Measurements from ENCODE around the gene SPEG. TPM values are rescaled to one million over a fixed set of nuclear protein-coding genes. Genes with fewer than 3 reads are reported as not detected.

Gene SPEG
- polyA plus RNA-seq, 2 of the 4 experiments (the other 2 are of a cell fraction), result 2.3 to 11.5 TPM

DNA sequence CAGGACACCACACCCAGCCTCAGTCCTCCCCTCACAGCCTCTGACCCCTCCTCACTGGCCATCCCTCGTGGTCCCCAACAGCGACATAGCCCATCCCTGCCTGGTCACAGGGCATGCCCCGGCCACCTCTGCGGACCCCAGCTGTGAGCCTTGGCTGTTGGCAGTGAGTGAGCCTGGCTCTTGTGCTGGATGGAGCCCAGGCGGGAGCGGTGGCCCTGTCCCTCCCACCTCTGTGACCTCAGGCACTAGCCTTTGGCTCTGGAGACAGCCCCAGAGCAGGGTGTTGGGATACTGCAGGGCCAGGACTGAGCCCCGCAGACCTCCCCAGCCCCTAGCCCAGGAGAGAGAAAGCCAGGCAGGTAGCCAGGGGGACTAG is 8.6 kb upstream of the SPEG start:
- FAIRE-seq (no peak), ATAC-seq (no peak), DNase-seq (ENCODE audit: low read depth in 1 of 2, low spot score in 1 of 2) (no peak)
- Histone ChIP-seq H3K4me3 (no peak overlapping the region), H3K9me3 (no peaks in the 10 kb centered on the region), H3K4me2 (no peak overlapping the region), H3K27ac (no peak overlapping the region), H3K4me1 (no peaks in the 10 kb centered on the region)
- TF ChIP-seq KDM5A (IDR thresholded peaks at IDR 0.05) (no peak), HDAC2 (IDR thresholded peaks at IDR 0.05) (no peak), CHD4 (IDR thresholded peaks at IDR 0.05; ENCODE audit: borderline replicate concordance) (no peak), ESRRA (IDR thresholded peaks at IDR 0.05; ENCODE audit: borderline replicate concordance, low read length) (no peak), FOSB (CRISPR knock-in tag; IDR thresholded peaks at IDR 0.05) (no peak), MAZ (IDR thresholded peaks at IDR 0.05; ENCODE audit: borderline replicate concordance, low read depth, low read length) (no peak), HOXB13 (CRISPR knock-in tag; IDR thresholded peaks at IDR 0.05; ENCODE audit: low read depth) (no peak), ZC3H11A (IDR thresholded peaks at IDR 0.05) (no peak), NFE2L2 (conservative IDR thresholded peaks at IDR 0.05; ENCODE audit: low read length) (no peak), BHLHE40 (IDR thresholded peaks at IDR 0.05; ENCODE audit: low read depth, low read length) (no peak), CBX2 (IDR thresholded peaks at IDR 0.05; ENCODE audit: borderline replicate concordance, low read depth) (no peak), SMC3 (IDR thresholded peaks at IDR 0.05) (no peak), SREBF2 (IDR thresholded peaks at IDR 0.05) (no peak)
- TF ChIP-seq, protein P1, sequence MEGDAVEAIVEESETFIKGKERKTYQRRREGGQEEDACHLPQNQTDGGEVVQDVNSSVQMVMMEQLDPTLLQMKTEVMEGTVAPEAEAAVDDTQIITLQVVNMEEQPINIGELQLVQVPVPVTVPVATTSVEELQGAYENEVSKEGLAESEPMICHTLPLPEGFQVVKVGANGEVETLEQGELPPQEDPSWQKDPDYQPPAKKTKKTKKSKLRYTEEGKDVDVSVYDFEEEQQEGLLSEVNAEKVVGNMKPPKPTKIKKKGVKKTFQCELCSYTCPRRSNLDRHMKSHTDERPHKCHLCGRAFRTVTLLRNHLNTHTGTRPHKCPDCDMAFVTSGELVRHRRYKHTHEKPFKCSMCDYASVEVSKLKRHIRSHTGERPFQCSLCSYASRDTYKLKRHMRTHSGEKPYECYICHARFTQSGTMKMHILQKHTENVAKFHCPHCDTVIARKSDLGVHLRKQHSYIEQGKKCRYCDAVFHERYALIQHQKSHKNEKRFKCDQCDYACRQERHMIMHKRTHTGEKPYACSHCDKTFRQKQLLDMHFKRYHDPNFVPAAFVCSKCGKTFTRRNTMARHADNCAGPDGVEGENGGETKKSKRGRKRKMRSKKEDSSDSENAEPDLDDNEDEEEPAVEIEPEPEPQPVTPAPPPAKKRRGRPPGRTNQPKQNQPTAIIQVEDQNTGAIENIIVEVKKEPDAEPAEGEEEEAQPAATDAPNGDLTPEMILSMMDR (IDR thresholded peaks at IDR 0.05), result no peak
- TF ChIP-seq, protein P2, sequence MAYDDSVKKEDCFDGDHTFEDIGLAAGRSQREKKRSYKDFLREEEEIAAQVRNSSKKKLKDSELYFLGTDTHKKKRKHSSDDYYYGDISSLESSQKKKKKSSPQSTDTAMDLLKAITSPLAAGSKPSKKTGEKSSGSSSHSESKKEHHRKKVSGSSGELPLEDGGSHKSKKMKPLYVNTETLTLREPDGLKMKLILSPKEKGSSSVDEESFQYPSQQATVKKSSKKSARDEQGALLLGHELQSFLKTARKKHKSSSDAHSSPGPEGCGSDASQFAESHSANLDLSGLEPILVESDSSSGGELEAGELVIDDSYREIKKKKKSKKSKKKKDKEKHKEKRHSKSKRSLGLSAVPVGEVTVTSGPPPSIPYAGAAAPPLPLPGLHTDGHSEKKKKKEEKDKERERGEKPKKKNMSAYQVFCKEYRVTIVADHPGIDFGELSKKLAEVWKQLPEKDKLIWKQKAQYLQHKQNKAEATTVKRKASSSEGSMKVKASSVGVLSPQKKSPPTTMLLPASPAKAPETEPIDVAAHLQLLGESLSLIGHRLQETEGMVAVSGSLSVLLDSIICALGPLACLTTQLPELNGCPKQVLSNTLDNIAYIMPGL (CRISPR knock-in tag; IDR thresholded peaks at IDR 0.05; ENCODE audit: borderline replicate concordance), result no peak
- POLR2A ChIA-PET, result no interaction called here
- 46% methylated on average over 3 of the region's 7 CpGs for WGBS (ENCODE audit: missing lambda C conversion rate)
- CTCF ChIA-PET, result interaction anchor here (0.9 to 89.4 kb wide), 2 partner anchors 24 to 80 kb away, joined by 3 to 3291 read pairs; partner anchors contain the start of genes ASIC4, CHPF, GMPPA and TMEM198

DNA sequence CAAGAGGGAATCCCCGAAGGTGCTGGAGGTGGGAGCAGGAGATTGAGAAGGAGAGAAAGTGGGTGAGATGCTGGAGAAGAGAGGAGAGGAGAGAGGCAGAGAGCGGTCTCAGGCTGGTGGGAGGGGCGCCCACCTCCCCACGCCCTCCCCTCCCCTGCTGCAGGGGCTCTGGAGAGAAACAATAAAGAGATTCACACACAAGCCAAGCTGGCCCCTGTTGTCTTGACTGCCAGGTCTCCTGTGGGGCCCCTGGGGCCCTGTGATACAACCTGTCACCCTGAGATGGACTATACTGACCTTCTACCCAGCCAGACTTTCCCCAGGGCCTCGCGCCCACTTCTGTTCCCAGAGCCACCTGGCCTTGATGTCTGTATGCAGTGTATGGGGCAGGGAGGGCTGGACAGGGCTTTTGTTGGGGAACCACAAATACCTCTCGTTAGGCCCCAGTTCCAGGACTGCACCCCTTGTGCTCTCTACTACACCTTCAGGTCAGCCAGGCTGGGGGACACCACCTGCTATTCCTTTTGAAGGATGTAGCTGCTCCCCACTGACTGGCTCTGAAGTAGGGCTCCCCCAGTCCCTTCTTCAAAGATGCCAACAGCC is 8.0 kb upstream of the SPEG start:
- no peak for FAIRE-seq
- CTCF ChIA-PET, result interaction anchor here (0.9 to 89.4 kb wide), 3 partner anchors 24 to 80 kb away, joined by 3 to 3291 read pairs (median 35); partner anchors contain the start of genes ASIC4, CHPF, GMPPA and TMEM198
- H3K4me1 ChIP-seq, result no peaks in the 10 kb centered on the region

DNA sequence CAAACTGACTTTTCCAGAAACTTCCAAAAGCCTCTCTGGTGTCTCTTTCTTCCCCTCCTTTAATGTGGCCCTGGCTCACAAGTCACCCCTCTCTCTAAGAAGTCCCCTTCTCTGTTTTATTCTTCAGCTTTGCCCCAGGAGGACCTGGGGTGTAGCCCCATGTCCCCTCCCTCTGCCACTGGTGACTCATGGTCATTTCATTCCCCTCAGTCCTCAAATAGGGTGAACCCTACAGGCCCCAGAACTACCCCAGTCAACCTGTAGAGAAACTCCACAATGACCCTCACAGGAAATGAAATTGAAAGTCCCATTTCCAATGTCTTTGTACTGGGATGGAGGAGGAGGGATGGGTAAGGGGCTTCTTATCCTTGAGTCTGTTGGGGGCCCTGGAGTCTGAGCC is 6.2 kb upstream of the SPEG start:
- ChIA-PET POLR2A (interaction anchor here (0.7 kb wide), 1 partner anchor 13 kb away, joined by 3 read pairs; no protein-coding TSS in a partner anchor), CTCF (interaction anchor here (1.4 to 89.4 kb wide), 3 partner anchors 8 to 78 kb away, joined by 4 to 3291 read pairs (median 35); partner anchors contain the start of genes ASIC4, CHPF, GMPPA and TMEM198)
- FAIRE-seq (no peak), ATAC-seq (no peak), DNase-seq (ENCODE audit: low read depth in 1 of 2, low spot score in 1 of 2) (no peak)
- no peak overlapping the region for H3K4me3 ChIP-seq
- no peaks in the 10 kb centered on the region for H3K4me1 ChIP-seq
- H3K9me3 ChIP-seq, result no peaks in the 10 kb centered on the region
- H3K4me2 ChIP-seq, result no peak overlapping the region
- H3K27ac ChIP-seq, result no peak overlapping the region
- TF ChIP-seq CHD4 (IDR thresholded peaks at IDR 0.05; ENCODE audit: borderline replicate concordance), result no peak
- no peak for TF ChIP-seq TP53 (CRISPR knock-in tag; IDR thresholded peaks at IDR 0.05)
- TF ChIP-seq NFE2L2 (conservative IDR thresholded peaks at IDR 0.05; ENCODE audit: low read length), result no peak
- TF ChIP-seq FOSL2 (IDR thresholded peaks at IDR 0.05), result no peak
- no peak for TF ChIP-seq FOSL2 (CRISPR knock-in tag; IDR thresholded peaks at IDR 0.05)
- TF ChIP-seq MAZ (IDR thresholded peaks at IDR 0.05; ENCODE audit: borderline replicate concordance, low read depth, low read length), result no peak
- TF ChIP-seq, protein P3, sequence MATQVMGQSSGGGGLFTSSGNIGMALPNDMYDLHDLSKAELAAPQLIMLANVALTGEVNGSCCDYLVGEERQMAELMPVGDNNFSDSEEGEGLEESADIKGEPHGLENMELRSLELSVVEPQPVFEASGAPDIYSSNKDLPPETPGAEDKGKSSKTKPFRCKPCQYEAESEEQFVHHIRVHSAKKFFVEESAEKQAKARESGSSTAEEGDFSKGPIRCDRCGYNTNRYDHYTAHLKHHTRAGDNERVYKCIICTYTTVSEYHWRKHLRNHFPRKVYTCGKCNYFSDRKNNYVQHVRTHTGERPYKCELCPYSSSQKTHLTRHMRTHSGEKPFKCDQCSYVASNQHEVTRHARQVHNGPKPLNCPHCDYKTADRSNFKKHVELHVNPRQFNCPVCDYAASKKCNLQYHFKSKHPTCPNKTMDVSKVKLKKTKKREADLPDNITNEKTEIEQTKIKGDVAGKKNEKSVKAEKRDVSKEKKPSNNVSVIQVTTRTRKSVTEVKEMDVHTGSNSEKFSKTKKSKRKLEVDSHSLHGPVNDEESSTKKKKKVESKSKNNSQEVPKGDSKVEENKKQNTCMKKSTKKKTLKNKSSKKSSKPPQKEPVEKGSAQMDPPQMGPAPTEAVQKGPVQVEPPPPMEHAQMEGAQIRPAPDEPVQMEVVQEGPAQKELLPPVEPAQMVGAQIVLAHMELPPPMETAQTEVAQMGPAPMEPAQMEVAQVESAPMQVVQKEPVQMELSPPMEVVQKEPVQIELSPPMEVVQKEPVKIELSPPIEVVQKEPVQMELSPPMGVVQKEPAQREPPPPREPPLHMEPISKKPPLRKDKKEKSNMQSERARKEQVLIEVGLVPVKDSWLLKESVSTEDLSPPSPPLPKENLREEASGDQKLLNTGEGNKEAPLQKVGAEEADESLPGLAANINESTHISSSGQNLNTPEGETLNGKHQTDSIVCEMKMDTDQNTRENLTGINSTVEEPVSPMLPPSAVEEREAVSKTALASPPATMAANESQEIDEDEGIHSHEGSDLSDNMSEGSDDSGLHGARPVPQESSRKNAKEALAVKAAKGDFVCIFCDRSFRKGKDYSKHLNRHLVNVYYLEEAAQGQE (IDR thresholded peaks at IDR 0.05), result no peak
- no peak for TF ChIP-seq RFX5 (IDR thresholded peaks at IDR 0.05)
- no peak for TF ChIP-seq HEYL (CRISPR knock-in tag; IDR thresholded peaks at IDR 0.05)

More for the DNA sequence above, 8.0 kb upstream of the SPEG start:
- POLR2A ChIA-PET, result no interaction called here
- DNase-seq (ENCODE audit: low read depth in 1 of 2, low spot score in 1 of 2) (no peak), ATAC-seq (no peak)
- Histone ChIP-seq H3K4me2 (no peak overlapping the region), H3K27ac (no peak overlapping the region), H3K4me3 (no peak overlapping the region), H3K9me3 (no peaks in the 10 kb centered on the region)
- no peak for TF ChIP-seq BHLHE40 (IDR thresholded peaks at IDR 0.05; ENCODE audit: low read depth, low read length)
- TF ChIP-seq RCOR1 (IDR thresholded peaks at IDR 0.05; ENCODE audit: low read depth, low read length), result no peak
- TF ChIP-seq, protein P4, sequence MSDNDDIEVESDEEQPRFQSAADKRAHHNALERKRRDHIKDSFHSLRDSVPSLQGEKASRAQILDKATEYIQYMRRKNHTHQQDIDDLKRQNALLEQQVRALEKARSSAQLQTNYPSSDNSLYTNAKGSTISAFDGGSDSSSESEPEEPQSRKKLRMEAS (IDR thresholded peaks at IDR 0.05), result no peak
- no peak for TF ChIP-seq RNF2 (IDR thresholded peaks at IDR 0.05; ENCODE audit: borderline replicate concordance, low read depth)
- no peak for TF ChIP-seq HOXB13 (CRISPR knock-in tag; IDR thresholded peaks at IDR 0.05; ENCODE audit: low read depth)
- TF ChIP-seq NFE2L2 (conservative IDR thresholded peaks at IDR 0.05; ENCODE audit: low read length), result no peak
- no peak for TF ChIP-seq ZSCAN20 (CRISPR knock-in tag; IDR thresholded peaks at IDR 0.05)
- no peak for TF ChIP-seq NR3C1 (IDR thresholded peaks at IDR 0.05)
- no peak for TF ChIP-seq CHD4 (IDR thresholded peaks at IDR 0.05; ENCODE audit: borderline replicate concordance)
- TF ChIP-seq MAFK (IDR thresholded peaks at IDR 0.05; ENCODE audit: partially characterized antibody), result no peak
- no peak for TF ChIP-seq KDM5A (IDR thresholded peaks at IDR 0.05)
- TF ChIP-seq CBX8 (IDR thresholded peaks at IDR 0.05), result no peak
- TF ChIP-seq POLR2AphosphoS2 (conservative IDR thresholded peaks at IDR 0.05; ENCODE audit: low read length), result no peak
- WGBS (ENCODE audit: missing lambda C conversion rate), result 54% methylated on average over 7 of the region's 7 CpGs

Data from A549 (cell line).